Measurements from ENCODE around the gene NTSR1. TPM values are rescaled to one million over a fixed set of nuclear protein-coding genes. Genes with fewer than 3 reads are reported as not detected.

NTSR1 gene
- total and polyA plus RNA-seq, 2 donors (not counting 1 experiment from before 2014, with no cell fraction given): not detected

GRCh38 chr20:62675156-62675876 lies 33.3 kb upstream of the NTSR1 start:
- ChIA-PET POLR2A (no interaction called here), CTCF (interaction anchor here (1.0 kb wide), 1 partner anchor 117 kb away, joined by 3 read pairs; no protein-coding TSS in a partner anchor)
- DNase-seq: no peak
- H3K27me3 Mint-ChIP-seq: peaks cover 5% of the 10 kb centered on the region
- H3K4me1 Mint-ChIP-seq: peaks cover 2% of the 10 kb centered on the region
- intact Hi-C loops (cut with micrococcal nuclease): no loop called here
- Histone ChIP-seq H3K79me2 (ENCODE audit: control insufficient read depth, insufficient read depth, low read length) (no peaks in the 10 kb centered on the region), H3K36me3 (replicated peaks in 1 of 2; ENCODE audit: control extremely low read depth in 1 of 2, control insufficient read depth in 1 of 2, extremely low read depth in 1 of 2, insufficient read depth in 2 of 2, low read length in 1 of 2) (no peaks in the 10 kb centered on the region), H4K20me1 (ENCODE audit: control insufficient read depth, insufficient read depth, low read length, poor library complexity, severe bottlenecking) (no peaks in the 10 kb centered on the region), H3K4me3 (ENCODE audit: control extremely low read depth in 1 of 5, extremely low read depth in 1 of 5, insufficient read depth in 1 of 5, low read depth in 2 of 5, low read length in 4 of 5) (no peak overlapping the region), H3K27me3 (replicated peaks in 1 of 4; ENCODE audit: control extremely low read depth in 1 of 4, control insufficient read depth in 3 of 4, insufficient read depth in 4 of 4, low read length in 3 of 4) (no peaks in the 10 kb centered on the region), H3K9me3 (ENCODE audit: control extremely low read depth in 1 of 3, control insufficient read depth in 2 of 3, insufficient read depth in 1 of 3, low read length in 2 of 3) (peaks cover 0 to 2% (median 0%) of the 10 kb centered on the region in 3 donors), H3K4me1 (ENCODE audit: control insufficient read depth in 2 of 2, insufficient read depth in 2 of 2, low read length in 2 of 2) (no peaks in the 10 kb centered on the region), H3K4me2 (replicated peaks; ENCODE audit: low read depth, low read length, poor library complexity, severe bottlenecking) (no peak overlapping the region), H2AFZ (ENCODE audit: insufficient read depth, low read depth, low read length, poor library complexity, severe bottlenecking) (no peak overlapping the region), H3K27ac (ENCODE audit: low read length in 2 of 2) (no peak overlapping the region), H3K9ac (ENCODE audit: low read length) (no peak overlapping the region)
- TF ChIP-seq EZH2 (IDR thresholded peaks at IDR 0.05; ENCODE audit: borderline replicate concordance, insufficient read depth, low read depth, low read length, poor library complexity, severe bottlenecking) (no peak), CTCF (IDR thresholded peaks at IDR 0.05) (no peak)
- ATAC-seq (ENCODE audit: low read depth): no peak
- 93% methylated on average over 25 of the region's 25 CpGs for WGBS (ENCODE audit: insufficient coverage)
- H3K4me3 Mint-ChIP-seq: no peak overlapping the region
- no peak overlapping the region for H3K27ac Mint-ChIP-seq
- peaks cover 6% of the 10 kb centered on the region for H3K9me3 Mint-ChIP-seq (ENCODE audit: insufficient read depth)

GRCh38 chr20:62675877-62676260 lies 32.8 kb upstream of the NTSR1 start:
- no peak overlapping the region for H3K9ac ChIP-seq (ENCODE audit: low read length)
- H2AFZ ChIP-seq (ENCODE audit: insufficient read depth, low read depth, low read length, poor library complexity, severe bottlenecking): no peak overlapping the region
- peaks cover 0 to 2% (median 0%) of the 10 kb centered on the region in 3 donors for H3K9me3 ChIP-seq (ENCODE audit: control extremely low read depth in 1 of 3, control insufficient read depth in 2 of 3, insufficient read depth in 1 of 3, low read length in 2 of 3)
- H3K9me3 Mint-ChIP-seq (ENCODE audit: insufficient read depth): peaks cover 6% of the 10 kb centered on the region
- POLR2A ChIA-PET: no interaction called here
- no peaks in the 10 kb centered on the region for H3K27me3 ChIP-seq (replicated peaks in 1 of 4; ENCODE audit: control extremely low read depth in 1 of 4, control insufficient read depth in 3 of 4, insufficient read depth in 4 of 4, low read length in 3 of 4)
- H3K27ac ChIP-seq (ENCODE audit: low read length in 2 of 2): no peak overlapping the region
- peaks cover 2% of the 10 kb centered on the region for H3K4me1 Mint-ChIP-seq
- WGBS (ENCODE audit: insufficient coverage): 95% methylated on average over 14 of the region's 14 CpGs
- DNase-seq (no peak), ATAC-seq (ENCODE audit: low read depth) (no peak)
- no peak overlapping the region for H3K4me2 ChIP-seq (replicated peaks; ENCODE audit: low read depth, low read length, poor library complexity, severe bottlenecking)
- no peak overlapping the region for H3K4me3 Mint-ChIP-seq
- no peaks in the 10 kb centered on the region for H3K36me3 ChIP-seq (replicated peaks in 1 of 2; ENCODE audit: control extremely low read depth in 1 of 2, control insufficient read depth in 1 of 2, extremely low read depth in 1 of 2, insufficient read depth in 2 of 2, low read length in 1 of 2)
- no peak overlapping the region for H3K4me3 ChIP-seq (ENCODE audit: control extremely low read depth in 1 of 5, extremely low read depth in 1 of 5, insufficient read depth in 1 of 5, low read depth in 2 of 5, low read length in 4 of 5)
- TF ChIP-seq EZH2 (IDR thresholded peaks at IDR 0.05; ENCODE audit: borderline replicate concordance, insufficient read depth, low read depth, low read length, poor library complexity, severe bottlenecking) (no peak), CTCF (IDR thresholded peaks at IDR 0.05) (no peak)
- no peaks in the 10 kb centered on the region for H4K20me1 ChIP-seq (ENCODE audit: control insufficient read depth, insufficient read depth, low read length, poor library complexity, severe bottlenecking)
- no peak overlapping the region for H3K27ac Mint-ChIP-seq
- intact Hi-C loops (cut with micrococcal nuclease): no loop called here
- CTCF ChIA-PET: no interaction called here
- no peaks in the 10 kb centered on the region for H3K4me1 ChIP-seq (ENCODE audit: control insufficient read depth in 2 of 2, insufficient read depth in 2 of 2, low read length in 2 of 2)
- H3K27me3 Mint-ChIP-seq: peaks cover 5% of the 10 kb centered on the region
- H3K79me2 ChIP-seq (ENCODE audit: control insufficient read depth, insufficient read depth, low read length): no peaks in the 10 kb centered on the region

All from B cell (primary cell).